SK-N-SH treated with all-trans-retinoic acid at 6 μM for 48 hours (cell line): ENCODE measurements around the gene CCDC194.

Experiments used
- ESRRG ChIP-seq: fragments of 250-450 bp; sonication (Bioruptor Pico); IDR thresholded peaks from 2 replicates; pipeline ENCODE4 v1.6.1; 2021; ENCODE audit warnings: mild to moderate bottlenecking
- ZFP30 ChIP-seq: fragments of 450-650 bp; formaldehyde crosslinking; IDR thresholded peaks from 2 replicates; pipeline ENCODE4 v1.5.0; 2022; ENCODE audit warnings: mild to moderate bottlenecking, moderate library complexity

- TF ChIP-seq ESRRG (CRISPR knock-in tag) (no peak), ZFP30 (CRISPR knock-in tag) (no peak)
These were observed 10.7 kb upstream of the CCDC194 start for GRCh38 chr19:17404621-17405249.
